Activated CD4-positive, alpha-beta T cell treated with anti-CD3 and anti-CD28 coated beads for 36 hours (primary cell): ENCODE results near the gene FNDC5. TPM values are rescaled to one million over a fixed set of nuclear protein-coding genes. Genes with fewer than 3 reads are reported as not detected.

Experiments
- ATAC-seq: fragments of 200-7000 bp; cut with Tn5 transposase; one replicate; pipeline ENCODE4 v1.10.0; 2021; ENCODE audit warnings: mild to moderate bottlenecking, moderate library complexity
- CTCF ChIA-PET: fragments of 350-600 bp; sonication (Branson Sonifier 250); formaldehyde crosslinking; loops from one replicate; lab custom pipeline; 2021; ENCODE audit warnings: antibody characterized with exemption; lab: Charles Lee
- POLR2A ChIA-PET: fragments of 350-600 bp; sonication (Branson Sonifier 250); formaldehyde crosslinking; loops from one replicate; lab custom pipeline; 2021; ENCODE audit warnings: antibody characterized with exemption, inconsistent platforms; lab: Charles Lee
- DNase-seq: peaks from one replicate; pipeline ENCODE4 v3.0.0-alpha.2; 2020
- H3K27ac Mint-ChIP-seq: one replicate; pipeline ENCODE4 v1.8.0; 2021; ENCODE audit warnings: mixed read lengths
- H3K27me3 Mint-ChIP-seq: one replicate; pipeline ENCODE4 v1.8.0; 2021; ENCODE audit warnings: mixed read lengths
- H3K36me3 Mint-ChIP-seq: one replicate; pipeline ENCODE4 v1.8.0; 2021; ENCODE audit warnings: low read depth, mixed read lengths
- H3K4me1 Mint-ChIP-seq: one replicate; pipeline ENCODE4 v1.8.0; 2021; ENCODE audit warnings: mixed read lengths
- H3K4me3 Mint-ChIP-seq: one replicate; pipeline ENCODE4 v1.8.0; 2021; ENCODE audit warnings: mild to moderate bottlenecking, moderate library complexity, mixed read lengths
- H3K9me3 Mint-ChIP-seq: one replicate; pipeline ENCODE4 v1.8.0; 2021; ENCODE audit warnings: low read depth, mixed read lengths
- intact Hi-C, 2 experiments: fragments of 100-400 bp; cut with DNase I in 1 of 2; cut with micrococcal nuclease in 1 of 2; formaldehyde crosslinking; loops; one replicate each; pipeline versions ENCODE4 v1.14.2 to v1.15.1; 2022 to 2024; cut with DNase I, micrococcal nuclease
- total RNA-seq, 2 experiments: library from RNA; stranded (reverse); gene quantifications; one replicate each; pipeline ENCODE4 v1.2.3, GENCODE V29; 2021

The FNDC5 gene
- total RNA-seq, 2 experiments from 2014 or later: not detected

- Mint-ChIP-seq H3K4me1 (no peaks in the 10 kb centered on the region), H3K36me3 (peaks cover 14% of the 10 kb centered on the region), H3K27ac (no peak overlapping the region), H3K4me3 (no peak overlapping the region), H3K9me3 (no peaks in the 10 kb centered on the region), H3K27me3 (no peaks in the 10 kb centered on the region)
- ATAC-seq: no peak
- ChIA-PET POLR2A (interaction anchor here (0.6 kb wide), 1 partner anchor 439 kb away, joined by 5 read pairs; no protein-coding TSS in a partner anchor), CTCF (interaction anchor here (0.6 to 1.3 kb wide), 6 partner anchors 11 to 317 kb away, joined by 3 to 9 read pairs (median 4); no protein-coding TSS in a partner anchor)
- intact Hi-C loops: no loop called here
- no peak for DNase-seq
These were observed 8.6 kb downstream of the FNDC5 start for GRCh38 chr1:32861904-32862695.

GRCh38 chr1:32860566-32860965 lies 10.1 kb downstream of the FNDC5 start:
- ATAC-seq (no peak), DNase-seq (no peak)
- Mint-ChIP-seq H3K27me3 (no peaks in the 10 kb centered on the region), H3K4me3 (no peak overlapping the region), H3K9me3 (no peaks in the 10 kb centered on the region), H3K36me3 (peaks cover 14% of the 10 kb centered on the region), H3K4me1 (no peaks in the 10 kb centered on the region), H3K27ac (no peak overlapping the region)
- POLR2A ChIA-PET: interaction anchor here (0.6 kb wide), 1 partner anchor 37 kb away, joined by 5 read pairs; no protein-coding TSS in a partner anchor
- intact Hi-C loops: no loop called here
- CTCF ChIA-PET: interaction anchor here (0.6 to 1.2 kb wide), 7 partner anchors 9 to 744 kb away, joined by 3 to 4 read pairs (median 3); no protein-coding TSS in a partner anchor

- DNase-seq (no peak), ATAC-seq (no peak)
- CTCF ChIA-PET: interaction anchor here (0.6 to 0.7 kb wide), 4 partner anchors 8 to 744 kb away, joined by 3 read pairs; no protein-coding TSS in a partner anchor
- no peak overlapping the region for H3K4me3 Mint-ChIP-seq
- intact Hi-C loops: no loop called here
- no peaks in the 10 kb centered on the region for H3K27me3 Mint-ChIP-seq
- no peaks in the 10 kb centered on the region for H3K9me3 Mint-ChIP-seq
- H3K27ac Mint-ChIP-seq: no peak overlapping the region
- peaks cover 15% of the 10 kb centered on the region for H3K36me3 Mint-ChIP-seq
- POLR2A ChIA-PET: interaction anchor here (0.6 kb wide), 2 partner anchors 37 to 169 kb away, joined by 4 to 5 read pairs; no protein-coding TSS in a partner anchor
- no peaks in the 10 kb centered on the region for H3K4me1 Mint-ChIP-seq
These were observed 10.8 kb downstream of the FNDC5 start for GRCh38 chr1:32859915-32860314.

- no peak for ATAC-seq
- ChIA-PET CTCF (interaction anchor here (0.5 to 0.6 kb wide), 3 partner anchors 116 to 388 kb away, joined by 3 read pairs; no protein-coding TSS in a partner anchor), POLR2A (no interaction called here)
- DNase-seq: no peak
- H3K27me3 Mint-ChIP-seq: no peaks in the 10 kb centered on the region
- H3K36me3 Mint-ChIP-seq: peaks cover 24% of the 10 kb centered on the region
- intact Hi-C loops: no loop called here
- no peaks in the 10 kb centered on the region for H3K9me3 Mint-ChIP-seq
- no peak overlapping the region for H3K4me3 Mint-ChIP-seq
- no peaks in the 10 kb centered on the region for H3K4me1 Mint-ChIP-seq
- no peak overlapping the region for H3K27ac Mint-ChIP-seq
These were observed 11.9 kb downstream of the FNDC5 start for GRCh38 chr1:32858791-32859190.

GRCh38 chr1:32858136-32858535 lies 12.6 kb downstream of the FNDC5 start:
- ATAC-seq (no peak), DNase-seq (no peak)
- CTCF ChIA-PET: interaction anchor here (0.5 to 0.6 kb wide), 2 partner anchors 115 to 256 kb away, joined by 3 read pairs; no protein-coding TSS in a partner anchor
- no peaks in the 10 kb centered on the region for H3K9me3 Mint-ChIP-seq
- intact Hi-C loops: no loop called here
- no peak overlapping the region for H3K27ac Mint-ChIP-seq
- H3K36me3 Mint-ChIP-seq: peaks cover 29% of the 10 kb centered on the region
- no peaks in the 10 kb centered on the region for H3K27me3 Mint-ChIP-seq
- POLR2A ChIA-PET: no interaction called here
- no peak overlapping the region for H3K4me3 Mint-ChIP-seq
- H3K4me1 Mint-ChIP-seq: no peaks in the 10 kb centered on the region

- DNase-seq (no peak), ATAC-seq (no peak)
- Mint-ChIP-seq H3K4me3 (no peak overlapping the region), H3K4me1 (no peaks in the 10 kb centered on the region), H3K27ac (no peak overlapping the region), H3K27me3 (no peaks in the 10 kb centered on the region), H3K9me3 (no peaks in the 10 kb centered on the region), H3K36me3 (peaks cover 27% of the 10 kb centered on the region)
- ChIA-PET CTCF (no interaction called here), POLR2A (no interaction called here)
- intact Hi-C loops: no loop called here
These were observed 14.7 kb downstream of the FNDC5 start for GRCh38 chr1:32855861-32856617.

- peaks cover 4% of the 10 kb centered on the region for H3K4me1 Mint-ChIP-seq
- peaks cover 21% of the 10 kb centered on the region for H3K36me3 Mint-ChIP-seq
- H3K9me3 Mint-ChIP-seq: no peaks in the 10 kb centered on the region
- intact Hi-C loops: no loop called here
- H3K27me3 Mint-ChIP-seq: no peaks in the 10 kb centered on the region
- ChIA-PET POLR2A (interaction anchor here (0.7 kb wide), 1 partner anchor 22 kb away, joined by 4 read pairs; no protein-coding TSS in a partner anchor), CTCF (interaction anchor here (0.6 to 0.7 kb wide), 3 partner anchors 24 to 66 kb away, joined by 3 to 5 read pairs (median 3); no protein-coding TSS in a partner anchor)
- no peak overlapping the region for H3K4me3 Mint-ChIP-seq
- no peak overlapping the region for H3K27ac Mint-ChIP-seq
- no peak for ATAC-seq
- DNase-seq: no peak
These were observed 22.2 kb downstream of the FNDC5 start for GRCh38 chr1:32848354-32849063.

- POLR2A ChIA-PET: no interaction called here
- H3K9me3 Mint-ChIP-seq: no peaks in the 10 kb centered on the region
- H3K4me1 Mint-ChIP-seq: peaks cover 3% of the 10 kb centered on the region
- H3K27ac Mint-ChIP-seq: peak overlapping the region; percentile 16
- DNase-seq: no peak
- no peak for ATAC-seq
- H3K36me3 Mint-ChIP-seq: peaks cover 51% of the 10 kb centered on the region
- intact Hi-C loops: no loop called here
- no peak overlapping the region for H3K4me3 Mint-ChIP-seq
- H3K27me3 Mint-ChIP-seq: no peaks in the 10 kb centered on the region
- CTCF ChIA-PET: interaction anchor here (1.2 kb wide), 1 partner anchor 120 kb away, joined by 5 read pairs; no protein-coding TSS in a partner anchor
These were observed 38.8 kb downstream of the FNDC5 start for GRCh38 chr1:32831878-32832277.

GRCh38 chr1:32830092-32830852 lies 40.4 kb downstream of the FNDC5 start:
- H3K36me3 Mint-ChIP-seq: peaks cover 54% of the 10 kb centered on the region
- no peak overlapping the region for H3K27ac Mint-ChIP-seq
- peaks cover 3% of the 10 kb centered on the region for H3K4me1 Mint-ChIP-seq
- H3K27me3 Mint-ChIP-seq: no peaks in the 10 kb centered on the region
- no peak for ATAC-seq
- intact Hi-C loops: no loop called here
- no peak for DNase-seq
- ChIA-PET POLR2A (no interaction called here), CTCF (no interaction called here)
- H3K9me3 Mint-ChIP-seq: no peaks in the 10 kb centered on the region
- H3K4me3 Mint-ChIP-seq: no peak overlapping the region

GRCh38 chr1:32828341-32828740 lies 42.4 kb downstream of the FNDC5 start:
- intact Hi-C loops: no loop called here
- Mint-ChIP-seq H3K4me3 (no peak overlapping the region), H3K9me3 (no peaks in the 10 kb centered on the region), H3K4me1 (peaks cover 3% of the 10 kb centered on the region), H3K36me3 (peaks cover 48% of the 10 kb centered on the region), H3K27ac (no peak overlapping the region), H3K27me3 (no peaks in the 10 kb centered on the region)
- no peak for DNase-seq
- no peak for ATAC-seq
- ChIA-PET CTCF (interaction anchor here (0.7 kb wide), 1 partner anchor 103 kb away, joined by 3 read pairs; no protein-coding TSS in a partner anchor), POLR2A (no interaction called here)
